ENCODE measurements around the gene CXCR4. TPM values are rescaled to one million over a fixed set of nuclear protein-coding genes. Genes with fewer than 3 reads are reported as not detected.

The CXCR4 gene
- 0.06 TPM in 1 of 2 replicates, not detected in the other for total RNA-seq (2014; rRNA removed; shearing (Covaris generic))

- no peak for DNase-seq (ENCODE audit: low spot score)
Observed at GRCh38 chr2:136117909-136118818, at the start of gene CXCR4. Gene CXCR4, minus strand, starts transcription at chr2:136118149. Its CDS starts 89 bp downstream, at chr2:136118060.

GRCh38 chr2:136164280-136164776 is 46.4 kb upstream of the CXCR4 start:
- no peak for DNase-seq (ENCODE audit: low spot score)

- no peak for DNase-seq (ENCODE audit: low spot score)
Observed at GRCh38 chr2:136162438-136162837, 44.5 kb upstream of the CXCR4 start.

- DNase-seq (ENCODE audit: low spot score), result no peak
Observed at GRCh38 chr2:136156411-136156810, 38.5 kb upstream of the CXCR4 start.

- DNase-seq (ENCODE audit: low spot score), result no peak
Observed at GRCh38 chr2:136154384-136154783, 36.4 kb upstream of the CXCR4 start.

GRCh38 chr2:136151021-136151971 is 33.3 kb upstream of the CXCR4 start:
- no peak for DNase-seq (ENCODE audit: low spot score)

- DNase-seq (ENCODE audit: low spot score), result no peak
Observed at GRCh38 chr2:136149011-136149410, 31.1 kb upstream of the CXCR4 start.

- DNase-seq (ENCODE audit: low spot score), result no peak
Observed at GRCh38 chr2:136146564-136146963, 28.6 kb upstream of the CXCR4 start.

GRCh38 chr2:136143603-136144451 is 25.9 kb upstream of the CXCR4 start:
- no peak for DNase-seq (ENCODE audit: low spot score)

GRCh38 chr2:136141510-136142149 is 23.7 kb upstream of the CXCR4 start:
- no peak for DNase-seq (ENCODE audit: low spot score)

GRCh38 chr2:136139631-136140030 is 21.7 kb upstream of the CXCR4 start:
- no peak for DNase-seq (ENCODE audit: low spot score)

- DNase-seq (ENCODE audit: low spot score), result no peak
Observed at GRCh38 chr2:136137982-136138381, 20.0 kb upstream of the CXCR4 start.

GRCh38 chr2:136136931-136137330 is 19.0 kb upstream of the CXCR4 start:
- DNase-seq (ENCODE audit: low spot score), result no peak

- DNase-seq (ENCODE audit: low spot score), result no peak
Observed at GRCh38 chr2:136135921-136136906, 18.3 kb upstream of the CXCR4 start.

GRCh38 chr2:136135462-136135861 is 17.5 kb upstream of the CXCR4 start:
- DNase-seq (ENCODE audit: low spot score), result no peak

- DNase-seq (ENCODE audit: low spot score), result no peak
Observed at GRCh38 chr2:136134126-136134525, 16.2 kb upstream of the CXCR4 start.

- no peak for DNase-seq (ENCODE audit: low spot score)
Observed at GRCh38 chr2:136133586-136133985, 15.6 kb upstream of the CXCR4 start.

- no peak for DNase-seq (ENCODE audit: low spot score)
Observed at GRCh38 chr2:136133176-136133575, 15.2 kb upstream of the CXCR4 start.

- no peak for DNase-seq (ENCODE audit: low spot score)
Observed at GRCh38 chr2:136132825-136133155, 14.8 kb upstream of the CXCR4 start.

Data from H4 (cell line).